ENCODE data around the gene CCDC9B. TPM values are rescaled to one million over a fixed set of nuclear protein-coding genes. Genes with fewer than 3 reads are reported as not detected.

Gene CCDC9B
- total RNA-seq (2022) (85.6 and 102 TPM in 2 replicates), Bru-seq, nascent RNA (percentile 76 among the genes with signal in this experiment), BruChase-seq, experiment 1, labeled RNA remaining after a 6-hour chase (percentile 90 among the genes with signal in this experiment), BruChase-seq, experiment 2, labeled RNA remaining after a 2-hour chase (percentile 94 among the genes with signal in this experiment)
- long read RNA-seq, full-length matches to known transcripts, result 3 of 11 reads
- long read RNA-seq, partial matches to known transcripts, result 5 of 11 reads
- long read RNA-seq, other reads (novel, unspliced or antisense), result 3 of 11 reads

DNA sequence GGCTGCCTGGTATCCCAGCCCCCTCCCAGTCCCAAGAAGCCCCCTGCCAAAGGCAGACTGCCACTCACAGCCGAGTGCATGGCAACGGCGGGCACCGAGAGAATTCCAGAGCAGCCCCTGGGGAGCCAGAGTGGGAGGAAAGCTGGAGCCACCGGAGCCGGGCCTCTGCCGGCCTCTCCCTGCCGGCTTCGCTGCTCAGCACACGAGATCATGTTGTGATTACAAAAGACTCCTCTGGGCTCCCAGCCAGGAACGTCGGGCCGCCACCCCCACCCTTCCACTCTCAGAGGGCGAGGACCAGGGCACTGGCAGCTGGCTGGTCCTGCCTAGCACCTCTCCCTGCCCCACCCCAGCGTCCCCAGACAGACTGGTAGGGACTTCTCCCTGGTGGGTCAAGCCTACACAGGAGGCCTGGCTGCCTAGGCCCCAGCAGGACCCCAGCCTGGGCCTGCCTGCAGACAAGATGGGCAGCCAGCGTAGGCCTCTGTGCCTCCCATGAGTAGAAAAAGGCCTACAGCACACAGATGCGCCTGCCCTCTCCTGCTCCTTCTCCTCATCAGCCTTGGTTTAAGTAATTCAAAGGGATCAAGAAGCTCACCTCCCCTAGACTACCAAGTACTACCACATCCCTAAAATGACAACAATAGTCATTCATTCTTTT is at the start of gene CCDC9B:
Gene CCDC9B (minus strand): TSS at position 200 of the 661 bp plus-strand sequence. CDS start 120 bp downstream, at position 80.
- Mint-ChIP-seq H3K4me3 (ENCODE audit: low read depth, unreplicated experiment) (peak within 1 kb of the TSS; percentile 77), H3K9me3 (ENCODE audit: low read depth, unreplicated experiment) (no peaks in the 10 kb centered on the region), H3K27ac (ENCODE audit: unreplicated experiment) (peak within 1 kb of the TSS; percentile 60), H3K36me3 (ENCODE audit: insufficient read depth, unreplicated experiment) (peaks cover 39% of the 10 kb centered on the region), H3K4me1 (ENCODE audit: low read depth, unreplicated experiment) (peaks cover 34% of the 10 kb centered on the region), H3K27me3 (ENCODE audit: unreplicated experiment) (no peaks in the 10 kb centered on the region)
- peak; percentile 89 for DNase-seq
- intact Hi-C loops (cut with micrococcal nuclease; ENCODE audit: unreplicated experiment), result no loop called here
- TF ChIP-seq, protein P1, sequence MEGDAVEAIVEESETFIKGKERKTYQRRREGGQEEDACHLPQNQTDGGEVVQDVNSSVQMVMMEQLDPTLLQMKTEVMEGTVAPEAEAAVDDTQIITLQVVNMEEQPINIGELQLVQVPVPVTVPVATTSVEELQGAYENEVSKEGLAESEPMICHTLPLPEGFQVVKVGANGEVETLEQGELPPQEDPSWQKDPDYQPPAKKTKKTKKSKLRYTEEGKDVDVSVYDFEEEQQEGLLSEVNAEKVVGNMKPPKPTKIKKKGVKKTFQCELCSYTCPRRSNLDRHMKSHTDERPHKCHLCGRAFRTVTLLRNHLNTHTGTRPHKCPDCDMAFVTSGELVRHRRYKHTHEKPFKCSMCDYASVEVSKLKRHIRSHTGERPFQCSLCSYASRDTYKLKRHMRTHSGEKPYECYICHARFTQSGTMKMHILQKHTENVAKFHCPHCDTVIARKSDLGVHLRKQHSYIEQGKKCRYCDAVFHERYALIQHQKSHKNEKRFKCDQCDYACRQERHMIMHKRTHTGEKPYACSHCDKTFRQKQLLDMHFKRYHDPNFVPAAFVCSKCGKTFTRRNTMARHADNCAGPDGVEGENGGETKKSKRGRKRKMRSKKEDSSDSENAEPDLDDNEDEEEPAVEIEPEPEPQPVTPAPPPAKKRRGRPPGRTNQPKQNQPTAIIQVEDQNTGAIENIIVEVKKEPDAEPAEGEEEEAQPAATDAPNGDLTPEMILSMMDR (IDR thresholded peaks at IDR 0.05; ENCODE audit: unreplicated experiment), result no peak
- no TSS peak for BruUV-seq (replicated peaks)
- CTCF ChIA-PET, result interaction anchor here (0.6 to 3.8 kb wide), 5 partner anchors 17 to 252 kb away, joined by 3 to 23 read pairs (median 4); partner anchors contain the start of genes DISP2, INAFM2 and PLCB2

DNA sequence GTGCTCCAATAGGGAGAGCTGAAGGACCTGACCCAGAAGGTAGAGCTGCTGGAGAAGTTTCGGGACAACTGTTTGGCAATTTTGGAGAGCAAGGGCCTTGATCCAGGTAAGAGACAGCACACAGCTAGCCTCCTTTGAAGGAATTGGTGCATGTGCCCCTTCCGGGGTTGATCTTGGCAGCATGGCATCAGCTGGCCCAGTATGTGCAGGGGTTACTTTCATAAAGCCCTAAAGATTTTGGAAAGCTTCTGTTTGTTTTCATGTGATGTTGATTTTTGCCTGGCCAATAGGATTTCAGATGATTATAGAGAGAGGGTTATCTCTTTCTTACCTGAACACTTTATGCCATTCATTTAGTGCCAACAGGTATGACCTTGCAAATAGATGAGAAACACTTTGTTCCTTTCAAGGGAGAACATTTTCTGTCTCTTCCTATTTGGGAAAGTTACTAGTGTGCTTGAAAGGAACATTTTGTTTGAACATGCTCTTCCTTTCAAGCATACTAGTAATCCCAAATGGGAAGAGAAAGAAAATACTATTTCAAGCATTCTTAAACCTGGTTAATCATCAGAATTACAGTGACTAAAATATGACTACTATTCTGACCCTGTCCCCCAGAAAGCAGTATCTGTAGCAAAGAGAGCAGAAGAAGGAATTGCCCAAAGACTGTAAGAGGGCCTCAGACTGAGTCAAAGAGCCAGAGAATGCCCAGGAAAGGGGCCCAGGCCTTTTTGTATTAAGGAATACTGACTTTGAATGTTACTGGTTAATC is 49.3 kb upstream of the CCDC9B start:
- TF ChIP-seq, protein P1 (IDR thresholded peaks at IDR 0.05; ENCODE audit: unreplicated experiment), result no peak
- Mint-ChIP-seq H3K36me3 (ENCODE audit: insufficient read depth, unreplicated experiment) (peaks cover 17% of the 10 kb centered on the region), H3K4me3 (ENCODE audit: low read depth, unreplicated experiment) (no peak overlapping the region), H3K27ac (ENCODE audit: unreplicated experiment) (no peak overlapping the region), H3K27me3 (ENCODE audit: unreplicated experiment) (no peaks in the 10 kb centered on the region), H3K4me1 (ENCODE audit: low read depth, unreplicated experiment) (no peaks in the 10 kb centered on the region), H3K9me3 (ENCODE audit: low read depth, unreplicated experiment) (no peaks in the 10 kb centered on the region)
- intact Hi-C loops (cut with micrococcal nuclease; ENCODE audit: unreplicated experiment), result no loop called here
- DNase-seq, result no peak
- no TSS peak for BruUV-seq (replicated peaks)
- CTCF ChIA-PET, result no interaction called here

DNA sequence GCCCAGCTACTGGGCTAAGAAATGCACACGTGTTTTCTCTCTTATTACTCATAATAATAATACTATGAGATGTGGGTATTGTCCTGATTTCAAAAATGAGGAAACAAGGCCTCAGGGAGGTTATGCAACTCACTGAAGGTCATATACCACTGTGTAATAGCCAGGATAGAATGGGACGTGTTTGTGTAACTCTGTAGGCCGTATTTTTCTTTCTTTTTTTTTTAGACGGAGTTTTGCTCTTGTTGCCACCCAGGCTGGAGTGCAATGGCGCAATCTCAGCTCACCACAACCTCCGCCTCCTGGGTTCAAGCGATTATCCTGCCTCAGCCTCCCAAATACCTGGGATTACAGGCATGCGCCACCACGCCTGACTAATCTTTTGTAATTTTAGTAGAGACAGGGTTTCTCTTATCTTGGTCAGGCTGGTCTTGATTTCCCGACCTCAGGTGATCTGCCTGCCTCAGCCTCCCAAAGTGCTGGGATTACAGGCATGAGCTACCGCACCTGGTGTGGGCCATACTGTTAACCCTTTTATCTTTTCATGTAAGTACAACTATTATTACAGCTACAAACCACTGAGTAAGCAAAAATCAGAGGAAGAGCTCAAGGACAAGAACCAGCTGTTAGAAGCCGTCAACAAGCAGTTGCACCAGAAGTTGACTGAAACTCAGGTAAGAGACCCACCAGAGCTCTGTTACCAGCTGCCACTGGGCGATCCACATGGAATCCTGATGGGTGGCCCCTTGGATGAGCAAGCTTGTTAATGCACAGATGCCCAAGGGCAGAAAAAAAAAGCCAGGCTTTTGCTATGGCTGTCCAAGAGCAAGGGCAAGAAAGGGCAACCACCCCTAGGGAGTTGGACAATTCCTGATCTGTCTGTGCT is 48.4 kb upstream of the CCDC9B start:
- BruUV-seq (replicated peaks), result no TSS peak
- TF ChIP-seq, protein P1 (IDR thresholded peaks at IDR 0.05; ENCODE audit: unreplicated experiment), result no peak
- Mint-ChIP-seq H3K27ac (ENCODE audit: unreplicated experiment) (no peak overlapping the region), H3K27me3 (ENCODE audit: unreplicated experiment) (no peaks in the 10 kb centered on the region), H3K9me3 (ENCODE audit: low read depth, unreplicated experiment) (no peaks in the 10 kb centered on the region), H3K36me3 (ENCODE audit: insufficient read depth, unreplicated experiment) (peaks cover 17% of the 10 kb centered on the region), H3K4me1 (ENCODE audit: low read depth, unreplicated experiment) (no peaks in the 10 kb centered on the region), H3K4me3 (ENCODE audit: low read depth, unreplicated experiment) (no peak overlapping the region)
- CTCF ChIA-PET, result no interaction called here
- intact Hi-C loops (cut with micrococcal nuclease; ENCODE audit: unreplicated experiment), result no loop called here
- no peak for DNase-seq

DNA sequence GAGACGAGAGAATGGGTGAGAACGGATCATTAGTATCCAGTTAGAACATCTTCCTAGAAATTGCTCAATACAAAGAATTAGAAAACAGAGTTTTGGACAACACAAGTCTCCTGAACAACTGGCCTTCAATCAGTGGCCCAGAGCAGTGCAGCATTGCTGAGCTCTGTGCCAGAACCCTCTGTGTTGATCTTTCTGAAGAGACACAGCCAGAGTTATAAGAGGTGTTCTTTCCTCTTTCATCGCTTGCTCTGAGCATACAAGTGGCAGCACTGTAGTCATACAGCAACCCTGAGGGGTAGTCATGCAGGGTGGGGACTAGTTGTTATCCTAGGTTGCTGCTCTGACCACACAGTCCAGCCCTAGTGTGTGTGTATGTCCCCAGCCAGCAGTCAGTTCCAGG is 45.7 kb upstream of the CCDC9B start:
- intact Hi-C loops (cut with micrococcal nuclease; ENCODE audit: unreplicated experiment), result no loop called here
- no peaks in the 10 kb centered on the region for H3K27me3 Mint-ChIP-seq (ENCODE audit: unreplicated experiment)
- CTCF ChIA-PET, result no interaction called here
- H3K4me1 Mint-ChIP-seq (ENCODE audit: low read depth, unreplicated experiment), result no peaks in the 10 kb centered on the region
- peaks cover 28% of the 10 kb centered on the region for H3K36me3 Mint-ChIP-seq (ENCODE audit: insufficient read depth, unreplicated experiment)
- no peak overlapping the region for H3K27ac Mint-ChIP-seq (ENCODE audit: unreplicated experiment)
- H3K9me3 Mint-ChIP-seq (ENCODE audit: low read depth, unreplicated experiment), result no peaks in the 10 kb centered on the region
- no TSS peak for BruUV-seq (replicated peaks)
- H3K4me3 Mint-ChIP-seq (ENCODE audit: low read depth, unreplicated experiment), result no peak overlapping the region
- TF ChIP-seq, protein P1 (IDR thresholded peaks at IDR 0.05; ENCODE audit: unreplicated experiment), result no peak
- DNase-seq, result no peak

All from Calu3 (cell line).